Measurements from ENCODE around the gene HNRNPA1.

- TF ChIP-seq, protein P1, sequence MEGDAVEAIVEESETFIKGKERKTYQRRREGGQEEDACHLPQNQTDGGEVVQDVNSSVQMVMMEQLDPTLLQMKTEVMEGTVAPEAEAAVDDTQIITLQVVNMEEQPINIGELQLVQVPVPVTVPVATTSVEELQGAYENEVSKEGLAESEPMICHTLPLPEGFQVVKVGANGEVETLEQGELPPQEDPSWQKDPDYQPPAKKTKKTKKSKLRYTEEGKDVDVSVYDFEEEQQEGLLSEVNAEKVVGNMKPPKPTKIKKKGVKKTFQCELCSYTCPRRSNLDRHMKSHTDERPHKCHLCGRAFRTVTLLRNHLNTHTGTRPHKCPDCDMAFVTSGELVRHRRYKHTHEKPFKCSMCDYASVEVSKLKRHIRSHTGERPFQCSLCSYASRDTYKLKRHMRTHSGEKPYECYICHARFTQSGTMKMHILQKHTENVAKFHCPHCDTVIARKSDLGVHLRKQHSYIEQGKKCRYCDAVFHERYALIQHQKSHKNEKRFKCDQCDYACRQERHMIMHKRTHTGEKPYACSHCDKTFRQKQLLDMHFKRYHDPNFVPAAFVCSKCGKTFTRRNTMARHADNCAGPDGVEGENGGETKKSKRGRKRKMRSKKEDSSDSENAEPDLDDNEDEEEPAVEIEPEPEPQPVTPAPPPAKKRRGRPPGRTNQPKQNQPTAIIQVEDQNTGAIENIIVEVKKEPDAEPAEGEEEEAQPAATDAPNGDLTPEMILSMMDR (IDR thresholded peaks at IDR 0.05) = no peak
- TF ChIP-seq POLR2A (IDR thresholded peaks at IDR 0.05) = no peak
Observed at GRCh38 chr12:54296393-54297099, 16.0 kb downstream of the HNRNPA1 start.
